MM.1S (cell line): Measurements from ENCODE around the gene POLQ.
"Not testable (repeated sequence)": the region's sequence is repeated elsewhere in the genome, so short reads cannot be mapped to it uniquely, and the experiment has no call there.

ENCODE experiments used
- DNase-seq: peaks from one replicate; pipeline ENCODE4 v3.0.0-alpha.2; 2015
- H2AFZ ChIP-seq: fragments of 300-600 bp; sonication (generic); 2 replicates; pipeline ENCODE4 v1.6.0; 2016; ENCODE audit warnings: antibody characterized with exemption, low read length
- H3F3A ChIP-seq: fragments of 300-600 bp; sonication (generic); 2 replicates; pipeline ENCODE4 v1.6.1; 2016; ENCODE audit warnings: mild to moderate bottlenecking, antibody characterized with exemption, low read length, moderate library complexity, mixed read lengths; ENCODE audit not compliant: insufficient read depth
- H3K27ac ChIP-seq: fragments of 300-600 bp; sonication (generic); 2 replicates; pipeline ENCODE4 v1.5.1; 2016; ENCODE audit warnings: mild to moderate bottlenecking, low read length
- H3K27me3 ChIP-seq: fragments of 300-600 bp; sonication (generic); replicated peaks from 2 replicates; pipeline ENCODE4 v1.6.0; 2016; ENCODE audit warnings: low read length; ENCODE audit not compliant: insufficient read depth
- H3K36me3 ChIP-seq: fragments of 300-600 bp; sonication (generic); replicated peaks from 2 replicates; pipeline ENCODE4 v1.6.1; 2016; ENCODE audit warnings: mild to moderate bottlenecking, low read length, mixed read lengths; ENCODE audit not compliant: insufficient read depth
- H3K4me1 ChIP-seq: fragments of 300-600 bp; sonication (generic); 2 replicates; pipeline ENCODE4 v1.6.1; 2016; ENCODE audit warnings: low read length, mixed read lengths
- H3K4me2 ChIP-seq: fragments of 300-600 bp; sonication (generic); 2 replicates; pipeline ENCODE4 v1.6.0; 2016; ENCODE audit warnings: low read depth, low read length
- H3K4me3 ChIP-seq: fragments of 300-600 bp; sonication (generic); 2 replicates; pipeline ENCODE4 v1.5.1; 2016; ENCODE audit warnings: low read length, mixed read lengths
- H3K79me2 ChIP-seq: fragments of 300-600 bp; sonication (generic); 2 replicates; pipeline ENCODE4 v1.6.1; 2016; ENCODE audit warnings: mixed run types, low read length, mixed read lengths
- H3K9ac ChIP-seq: fragments of 300-600 bp; sonication (generic); 2 replicates; pipeline ENCODE4 v1.6.1; 2016; ENCODE audit warnings: low read length, mixed read lengths
- H3K9me2 ChIP-seq: fragments of 300-600 bp; sonication (generic); replicated peaks from 2 replicates; pipeline ENCODE4 v1.6.1; 2016; ENCODE audit warnings: mild to moderate bottlenecking, low read length, mixed read lengths; ENCODE audit not compliant: insufficient read depth
- H3K9me3 ChIP-seq: fragments of 300-600 bp; sonication (generic); replicated peaks from 2 replicates; pipeline ENCODE4 v1.6.1; 2016; ENCODE audit warnings: mild to moderate bottlenecking, low read length, mixed read lengths; ENCODE audit not compliant: insufficient read depth
- H4K20me1 ChIP-seq: fragments of 300-600 bp; sonication (generic); 2 replicates; pipeline ENCODE4 v1.6.1; 2016; ENCODE audit warnings: mild to moderate bottlenecking, low read length, moderate library complexity, mixed read lengths; ENCODE audit not compliant: insufficient read depth
- EZH2 ChIP-seq: fragments of 300-600 bp; sonication (generic); optimal IDR thresholded peaks from 2 replicates; pipeline ENCODE3; 2017; ENCODE audit warnings: low read depth, mild to moderate bottlenecking, antibody characterized with exemption, low read length, mixed read lengths
- EZH2phosphoT487 ChIP-seq: fragments of 300-600 bp; sonication (generic); IDR thresholded peaks from 2 replicates; pipeline ENCODE4 v1.6.1; 2018; ENCODE audit warnings: antibody characterized with exemption, low read length
- TF ChIP-seq, protein P1 (sequence below): fragments of 300-600 bp; sonication (generic); IDR thresholded peaks from 2 replicates; pipeline ENCODE4 v1.5.1; 2016; ENCODE audit warnings: antibody characterized with exemption, low read length, mixed read lengths

POLQ gene

DNA sequence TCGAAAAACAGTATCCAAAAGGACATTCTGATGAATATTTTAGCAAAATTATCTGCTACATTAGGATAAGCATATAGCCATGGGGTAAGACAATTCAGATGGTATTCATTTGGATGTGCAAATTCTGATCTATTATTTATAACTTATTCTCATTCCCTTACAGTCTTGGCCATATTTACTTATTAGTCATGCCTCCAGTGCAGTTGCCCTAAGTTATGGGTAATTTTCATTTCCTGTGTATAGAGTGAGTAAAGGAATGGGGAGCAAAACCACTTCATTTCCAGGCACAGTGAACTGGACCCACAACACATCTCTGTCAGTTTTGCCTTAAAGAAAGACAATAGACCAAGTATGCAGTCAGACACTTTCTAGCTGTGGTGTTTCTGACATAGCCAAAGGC is 134.3 kb downstream of the POLQ start:
- no peaks in the 10 kb centered on the region for H3K4me1 ChIP-seq
- H3K36me3 ChIP-seq, result no peaks in the 10 kb centered on the region
- DNase-seq, result no peak
- H3K9ac ChIP-seq, result no peak overlapping the region
- no peaks in the 10 kb centered on the region for H3F3A ChIP-seq
- H3K27me3 ChIP-seq, result no peaks in the 10 kb centered on the region
- no peaks in the 10 kb centered on the region for H3K9me3 ChIP-seq
- H2AFZ ChIP-seq, result no peak overlapping the region
- TF ChIP-seq EZH2phosphoT487 (no peak), EZH2 (no peak)
- no peak overlapping the region for H3K27ac ChIP-seq
- H3K9me2 ChIP-seq, result no peaks in the 10 kb centered on the region
- H3K4me3 ChIP-seq, result no peak overlapping the region
- no peaks in the 10 kb centered on the region for H4K20me1 ChIP-seq
- H3K4me2 ChIP-seq, result no peak overlapping the region
- no peaks in the 10 kb centered on the region for H3K79me2 ChIP-seq

DNA sequence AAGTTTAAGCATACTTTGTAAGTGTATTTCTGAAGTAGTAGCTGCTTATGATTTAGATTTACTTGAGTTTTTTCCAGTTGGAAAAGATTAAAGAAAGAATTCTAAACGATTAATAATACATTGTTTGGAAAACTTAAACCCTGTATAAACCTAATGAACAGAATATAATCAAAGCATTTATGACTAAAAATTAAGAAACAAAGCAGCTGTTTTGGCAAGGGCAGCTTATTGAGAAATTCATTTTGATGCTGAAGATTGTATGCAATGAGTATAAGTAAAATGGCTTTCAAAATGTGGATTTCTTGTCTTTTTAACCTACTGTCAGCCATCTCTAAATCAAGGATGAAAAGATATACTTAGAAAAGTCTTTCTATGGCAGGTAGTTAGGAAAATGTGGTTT is 140.2 kb downstream of the POLQ start:
- Histone ChIP-seq H3F3A (no peaks in the 10 kb centered on the region), H3K36me3 (no peaks in the 10 kb centered on the region), H4K20me1 (no peaks in the 10 kb centered on the region), H3K9ac (no peak overlapping the region), H3K4me3 (no peak overlapping the region), H2AFZ (no peak overlapping the region), H3K4me1 (no peaks in the 10 kb centered on the region), H3K27me3 (no peaks in the 10 kb centered on the region), H3K27ac (no peak overlapping the region), H3K9me3 (no peaks in the 10 kb centered on the region), H3K9me2 (no peaks in the 10 kb centered on the region), H3K4me2 (no peak overlapping the region), H3K79me2 (no peaks in the 10 kb centered on the region)
- DNase-seq, result no peak
- TF ChIP-seq EZH2 (no peak), EZH2phosphoT487 (no peak)
- TF ChIP-seq, protein P1, sequence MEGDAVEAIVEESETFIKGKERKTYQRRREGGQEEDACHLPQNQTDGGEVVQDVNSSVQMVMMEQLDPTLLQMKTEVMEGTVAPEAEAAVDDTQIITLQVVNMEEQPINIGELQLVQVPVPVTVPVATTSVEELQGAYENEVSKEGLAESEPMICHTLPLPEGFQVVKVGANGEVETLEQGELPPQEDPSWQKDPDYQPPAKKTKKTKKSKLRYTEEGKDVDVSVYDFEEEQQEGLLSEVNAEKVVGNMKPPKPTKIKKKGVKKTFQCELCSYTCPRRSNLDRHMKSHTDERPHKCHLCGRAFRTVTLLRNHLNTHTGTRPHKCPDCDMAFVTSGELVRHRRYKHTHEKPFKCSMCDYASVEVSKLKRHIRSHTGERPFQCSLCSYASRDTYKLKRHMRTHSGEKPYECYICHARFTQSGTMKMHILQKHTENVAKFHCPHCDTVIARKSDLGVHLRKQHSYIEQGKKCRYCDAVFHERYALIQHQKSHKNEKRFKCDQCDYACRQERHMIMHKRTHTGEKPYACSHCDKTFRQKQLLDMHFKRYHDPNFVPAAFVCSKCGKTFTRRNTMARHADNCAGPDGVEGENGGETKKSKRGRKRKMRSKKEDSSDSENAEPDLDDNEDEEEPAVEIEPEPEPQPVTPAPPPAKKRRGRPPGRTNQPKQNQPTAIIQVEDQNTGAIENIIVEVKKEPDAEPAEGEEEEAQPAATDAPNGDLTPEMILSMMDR, result no peak

DNA sequence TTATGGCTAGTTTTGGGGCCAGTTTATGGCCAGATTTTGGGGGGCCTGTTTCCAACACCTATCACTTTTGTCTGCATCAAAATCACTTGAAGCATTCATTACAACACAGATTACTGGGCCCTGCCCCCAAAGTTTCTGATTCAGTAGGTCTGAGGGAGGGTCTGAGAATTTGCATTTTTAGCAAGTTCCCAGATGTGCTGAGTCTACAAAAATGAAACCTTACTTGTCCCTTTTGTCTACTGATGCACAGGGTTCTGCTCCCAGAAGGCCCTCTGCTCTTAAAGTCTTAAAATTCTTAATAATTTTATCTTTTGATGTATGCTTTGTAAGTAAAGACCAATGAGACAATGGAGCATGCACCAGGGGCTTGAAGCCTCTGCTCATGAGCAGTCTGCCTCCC is 146.0 kb downstream of the POLQ start:
- Histone ChIP-seq H3K4me1 (no peaks in the 10 kb centered on the region), H3K36me3 (no peaks in the 10 kb centered on the region), H3F3A (no peaks in the 10 kb centered on the region), H3K9me3 (no peaks in the 10 kb centered on the region), H3K27me3 (no peaks in the 10 kb centered on the region), H2AFZ (no peak overlapping the region), H3K9me2 (no peaks in the 10 kb centered on the region), H3K79me2 (no peaks in the 10 kb centered on the region), H3K4me3 (no peak overlapping the region), H3K4me2 (no peak overlapping the region), H3K9ac (no peak overlapping the region), H3K27ac (no peak overlapping the region), H4K20me1 (no peaks in the 10 kb centered on the region)
- no peak for TF ChIP-seq EZH2phosphoT487
- TF ChIP-seq, protein P1, result no peak
- TF ChIP-seq EZH2, result no peak
- DNase-seq, result no peak

DNA sequence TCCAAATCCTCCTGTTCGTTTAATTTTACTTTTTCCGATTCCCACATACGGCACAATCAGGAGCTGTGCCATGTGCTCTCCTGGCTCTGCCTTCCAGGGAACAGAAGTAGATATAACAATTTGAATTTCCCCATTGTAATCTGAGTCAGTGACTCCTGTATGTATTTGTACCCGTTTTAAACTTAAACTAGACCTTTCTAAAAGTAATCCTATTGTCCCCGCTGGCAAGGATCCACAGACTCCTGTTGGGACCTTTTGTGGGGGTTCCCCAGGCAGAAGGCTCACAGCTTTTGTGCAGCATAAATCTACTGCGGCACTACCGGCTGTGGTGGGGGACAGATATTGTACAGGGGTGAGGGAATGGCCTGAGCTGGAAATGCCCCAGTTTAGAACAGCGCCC is 147.7 kb downstream of the POLQ start:
- not testable (repeated sequence) for DNase-seq

DNA sequence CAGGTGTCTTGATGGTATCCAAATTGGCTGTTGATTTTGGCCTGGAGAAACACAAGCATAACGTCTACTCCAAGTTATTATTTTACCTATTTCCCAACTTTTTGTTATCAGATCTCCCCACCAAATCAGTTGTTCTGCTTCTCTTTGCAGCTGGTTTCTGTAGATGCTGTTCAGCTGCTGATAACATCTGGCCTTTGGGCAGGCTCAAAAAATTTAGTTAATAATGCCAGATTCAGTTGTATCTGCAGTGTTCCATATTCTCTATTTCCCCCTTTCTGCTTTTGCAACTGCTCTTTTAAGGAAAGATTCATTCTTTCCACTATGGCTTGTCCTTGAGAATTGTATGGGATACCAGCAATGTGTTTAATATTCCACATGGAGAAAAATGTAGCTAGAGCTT is 149.8 kb downstream of the POLQ start:
- H3K9me2 ChIP-seq, H4K20me1 ChIP-seq, H3K4me1 ChIP-seq, H3F3A ChIP-seq, DNase-seq, H2AFZ ChIP-seq, H3K27ac ChIP-seq, H3K9me3 ChIP-seq, H3K4me2 ChIP-seq, H3K79me2 ChIP-seq, H3K9ac ChIP-seq, H3K36me3 ChIP-seq, H3K27me3 ChIP-seq, H3K4me3 ChIP-seq: not testable (repeated sequence)

More for the DNA sequence above, 147.7 kb downstream of the POLQ start:
- not testable (repeated sequence) for H3K4me2 ChIP-seq, H2AFZ ChIP-seq, H3K9ac ChIP-seq, H3F3A ChIP-seq, H3K9me2 ChIP-seq, H3K79me2 ChIP-seq, H3K4me3 ChIP-seq, H3K4me1 ChIP-seq, H3K27ac ChIP-seq, H3K27me3 ChIP-seq, H4K20me1 ChIP-seq, H3K9me3 ChIP-seq, H3K36me3 ChIP-seq

DNA sequence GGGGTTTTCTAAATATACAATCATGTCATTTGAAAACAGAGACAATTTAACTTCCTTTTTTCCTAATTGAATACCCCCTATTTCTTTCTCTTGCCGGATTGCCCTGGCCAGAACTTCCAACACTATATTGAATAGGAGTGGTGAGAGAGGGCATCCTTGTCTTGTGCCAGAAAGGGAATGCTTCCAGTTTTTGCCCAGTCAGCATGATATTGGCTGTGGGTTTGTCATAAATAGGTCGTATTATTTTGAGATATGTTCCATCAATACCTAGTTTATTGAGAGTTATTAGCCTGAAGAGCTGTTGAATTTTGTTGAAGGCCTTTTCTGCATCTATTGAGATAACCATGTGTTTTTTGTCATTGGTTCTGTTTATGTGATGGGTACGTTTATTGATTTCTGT is 157.5 kb downstream of the POLQ start:
- not testable (repeated sequence) for H3K4me3 ChIP-seq, H3K4me2 ChIP-seq, H3K9ac ChIP-seq, H3K9me2 ChIP-seq, H3K9me3 ChIP-seq, H3K79me2 ChIP-seq, H3K4me1 ChIP-seq, H2AFZ ChIP-seq, H3K27me3 ChIP-seq, H3K36me3 ChIP-seq, H4K20me1 ChIP-seq, H3F3A ChIP-seq, DNase-seq, H3K27ac ChIP-seq
